Measurements from ENCODE around the gene HEXIM2. TPM values are rescaled to one million over a fixed set of nuclear protein-coding genes. Genes with fewer than 3 reads are reported as not detected.
A peak's percentile ranks its signal among the peaks of the same experiment; 100 is the strongest.

Gene HEXIM2
- total RNA-seq, 1 donor from 2014 or later = 9.0 TPM

- intact Hi-C loops (cut with DNase I) = no loop called here
- ATAC-seq (no peak), DNase-seq (ENCODE audit: missing footprints) (no peak)
Observed at GRCh38 chr17:45137561-45138305, 23.9 kb upstream of the HEXIM2 start.

- intact Hi-C loops (cut with DNase I) = no loop called here
- DNase-seq (ENCODE audit: missing footprints) (no peak), ATAC-seq (no peak)
Observed at GRCh38 chr17:45138911-45139532, 22.7 kb upstream of the HEXIM2 start.

DNA sequence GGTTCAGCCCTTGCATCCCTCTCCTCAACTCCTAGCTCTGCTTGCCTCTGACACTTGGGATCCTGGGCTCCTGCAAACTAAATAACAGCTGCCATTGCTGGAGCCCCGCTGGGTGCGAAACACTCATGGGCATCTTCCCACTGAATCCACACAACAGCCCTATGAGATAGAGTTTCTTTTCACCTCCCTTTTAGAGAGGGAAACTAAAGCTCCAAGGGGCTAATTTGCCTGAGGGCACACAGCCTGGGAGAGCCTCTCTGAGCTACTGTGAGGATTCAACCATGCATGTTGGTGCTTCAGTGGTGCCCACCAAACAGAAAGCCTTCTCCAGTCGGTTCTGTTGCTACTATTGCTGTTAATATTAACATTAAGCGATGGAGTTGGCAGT lies 22.1 kb upstream of the HEXIM2 start:
- intact Hi-C loops (cut with DNase I) = no loop called here
- DNase-seq (ENCODE audit: missing footprints) (no peak), ATAC-seq (no peak)

DNA sequence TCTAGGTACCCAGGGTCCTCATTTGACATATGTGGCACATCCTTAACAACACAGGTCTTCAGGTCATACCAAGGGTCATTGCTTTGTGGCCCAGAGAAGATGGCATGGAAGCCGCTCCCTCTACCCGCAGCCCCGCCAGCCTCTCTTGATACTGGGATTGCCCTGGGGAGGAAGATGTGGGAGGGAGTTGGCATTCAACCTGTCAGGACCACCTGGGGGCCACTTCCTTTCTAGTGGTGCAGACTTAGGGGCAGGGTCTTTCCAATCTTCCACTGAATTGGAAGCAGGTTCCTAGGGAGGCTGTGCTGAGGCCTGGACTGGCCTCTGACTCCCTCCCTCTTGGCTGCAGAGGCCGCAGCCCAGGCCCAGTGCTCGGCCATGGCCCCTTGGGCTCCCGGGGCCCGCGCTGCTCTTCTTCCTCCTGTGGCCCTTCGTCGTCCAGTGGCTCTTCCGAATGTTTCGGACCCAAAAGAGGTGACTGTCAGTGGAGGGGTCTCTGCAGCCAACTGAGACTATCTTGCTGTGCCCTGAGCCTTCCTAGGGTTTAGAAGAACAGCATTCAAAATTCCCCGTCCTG lies 18.5 kb upstream of the HEXIM2 start:
- intact Hi-C loops (cut with DNase I) = loop anchor here (10.0 kb wide), 1 partner anchor 172 kb away; the partner anchor contains the start of gene MAP3K14
- DNase-seq (ENCODE audit: missing footprints) = peak; percentile 37

GRCh38 chr17:45143767-45144198 lies 17.9 kb upstream of the HEXIM2 start:
- ATAC-seq (peak; percentile 44), DNase-seq (ENCODE audit: missing footprints) (peak; percentile 95)
- intact Hi-C loops (cut with DNase I) = loop anchor here (10.0 kb wide), 1 partner anchor 171 kb away; the partner anchor contains the start of gene MAP3K14

More for the DNA sequence above, 18.5 kb upstream of the HEXIM2 start:
- ATAC-seq = no peak

- intact Hi-C loops (cut with DNase I) = loop anchor here (10.0 kb wide), 1 partner anchor 170 kb away; the partner anchor contains the start of gene MAP3K14
- DNase-seq (ENCODE audit: missing footprints) (peak; percentile 86), ATAC-seq (peak; percentile 44)
Observed at GRCh38 chr17:45144199-45145034, 17.3 kb upstream of the HEXIM2 start.

DNA sequence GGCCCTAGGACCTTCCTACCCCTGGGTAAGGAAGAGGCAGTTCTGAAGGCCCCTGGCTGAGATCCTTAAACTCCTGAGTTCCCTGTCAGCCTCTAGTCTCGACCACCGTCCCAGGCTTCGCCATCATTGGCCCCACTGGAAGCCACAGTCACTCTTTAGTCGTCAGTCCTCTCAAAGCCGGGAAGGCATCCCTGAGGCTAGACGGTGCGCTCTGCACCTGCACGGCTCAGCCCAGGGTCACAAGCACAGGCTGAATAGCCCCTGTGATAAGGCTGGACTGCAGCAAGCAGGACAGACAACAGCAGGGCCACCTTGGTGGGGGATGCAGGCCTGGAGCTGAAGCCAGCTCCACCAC lies 16.7 kb upstream of the HEXIM2 start:
- intact Hi-C loops (cut with DNase I) = loop anchor here (10.0 kb wide), 1 partner anchor 170 kb away; the partner anchor contains the start of gene MAP3K14
- DNase-seq (ENCODE audit: missing footprints) (no peak), ATAC-seq (no peak)

GRCh38 chr17:45146166-45146565 lies 15.5 kb upstream of the HEXIM2 start:
- no peak for ATAC-seq
- DNase-seq (ENCODE audit: missing footprints) = no peak
- intact Hi-C loops (cut with DNase I) = loop anchor here (10.0 kb wide), 1 partner anchor 169 kb away; the partner anchor contains the start of gene MAP3K14

DNA sequence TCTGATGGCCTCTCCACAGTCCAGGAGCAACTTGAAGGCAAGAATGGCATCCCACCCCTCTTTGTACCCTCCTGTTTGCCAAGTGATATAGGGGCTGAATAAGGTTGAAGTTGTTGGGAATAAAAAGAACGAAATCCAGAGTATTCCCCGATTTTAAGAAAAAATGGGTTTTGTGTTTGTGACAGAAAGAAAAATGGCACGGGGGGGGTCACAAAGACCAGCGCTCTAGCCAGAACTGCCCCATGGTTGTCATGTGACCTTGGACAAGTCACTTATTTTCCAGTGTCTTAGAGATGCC lies 15.1 kb upstream of the HEXIM2 start:
- DNase-seq (ENCODE audit: missing footprints) (no peak), ATAC-seq (no peak)
- intact Hi-C loops (cut with DNase I) = loop anchor here (10.0 kb wide), 1 partner anchor 168 kb away; the partner anchor contains the start of gene MAP3K14

- ATAC-seq (no peak), DNase-seq (ENCODE audit: missing footprints) (peak; percentile 68)
- intact Hi-C loops (cut with DNase I) = loop anchor here (1.0 to 10.0 kb wide), 2 partner anchors 14 to 168 kb away; partner anchors contain the start of genes HEXIM2 and MAP3K14
Observed at GRCh38 chr17:45146890-45147580, 14.6 kb upstream of the HEXIM2 start.

DNA sequence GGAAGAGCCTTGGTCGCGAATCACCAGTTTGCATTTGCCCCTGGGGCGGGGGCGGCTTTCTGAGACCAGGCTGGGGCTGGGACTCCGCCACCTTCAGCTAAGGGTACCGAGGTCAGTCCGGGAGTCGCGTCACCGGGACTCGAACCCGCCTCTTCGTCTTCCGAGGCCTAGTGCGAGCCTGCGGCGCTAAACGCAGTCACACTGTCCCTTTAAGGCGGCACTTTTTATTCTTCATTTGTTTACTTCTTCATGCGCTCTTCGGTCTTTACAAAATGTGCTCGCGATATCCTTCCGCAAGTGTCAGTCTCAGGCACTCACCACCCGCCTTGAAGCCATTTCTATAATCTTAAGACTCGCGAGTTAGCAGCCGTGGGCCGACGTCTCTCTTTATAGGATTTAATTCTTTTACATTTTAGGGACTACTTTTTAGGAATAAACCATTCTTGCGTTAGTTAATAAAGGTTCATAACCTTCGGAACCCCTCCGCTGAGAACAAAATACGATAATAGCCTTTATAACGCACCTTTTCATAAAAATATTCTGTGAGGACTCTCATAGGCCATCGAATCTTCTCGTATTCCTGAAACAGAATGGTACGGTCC lies 14.0 kb upstream of the HEXIM2 start:
- ATAC-seq = peak; percentile 24
- intact Hi-C loops (cut with DNase I) = loop anchor here (1.0 to 10.0 kb wide), 2 partner anchors 14 to 167 kb away; partner anchors contain the start of genes HEXIM2 and MAP3K14
- peak; percentile 91 for DNase-seq (ENCODE audit: missing footprints)

GRCh38 chr17:45148183-45149036 lies 13.3 kb upstream of the HEXIM2 start, which contains the start of gene HEXIM1:
Gene HEXIM1, plus strand, starts transcription at chr17:45148475. Its CDS starts 716 bp downstream, at chr17:45149191.
- intact Hi-C loops (cut with DNase I) = loop anchor here (10.0 kb wide), 1 partner anchor 166 kb away; the partner anchor contains the start of gene MAP3K14
- ATAC-seq (peak; percentile 80), DNase-seq (ENCODE audit: missing footprints) (peak; percentile 100)

GRCh38 chr17:45149037-45149668 lies 12.5 kb upstream of the HEXIM2 start:
- DNase-seq (ENCODE audit: missing footprints) = peak; percentile 90
- peak; percentile 60 for ATAC-seq
- intact Hi-C loops (cut with DNase I) = loop anchor here (10.0 kb wide), 1 partner anchor 166 kb away; the partner anchor contains the start of gene MAP3K14

DNA sequence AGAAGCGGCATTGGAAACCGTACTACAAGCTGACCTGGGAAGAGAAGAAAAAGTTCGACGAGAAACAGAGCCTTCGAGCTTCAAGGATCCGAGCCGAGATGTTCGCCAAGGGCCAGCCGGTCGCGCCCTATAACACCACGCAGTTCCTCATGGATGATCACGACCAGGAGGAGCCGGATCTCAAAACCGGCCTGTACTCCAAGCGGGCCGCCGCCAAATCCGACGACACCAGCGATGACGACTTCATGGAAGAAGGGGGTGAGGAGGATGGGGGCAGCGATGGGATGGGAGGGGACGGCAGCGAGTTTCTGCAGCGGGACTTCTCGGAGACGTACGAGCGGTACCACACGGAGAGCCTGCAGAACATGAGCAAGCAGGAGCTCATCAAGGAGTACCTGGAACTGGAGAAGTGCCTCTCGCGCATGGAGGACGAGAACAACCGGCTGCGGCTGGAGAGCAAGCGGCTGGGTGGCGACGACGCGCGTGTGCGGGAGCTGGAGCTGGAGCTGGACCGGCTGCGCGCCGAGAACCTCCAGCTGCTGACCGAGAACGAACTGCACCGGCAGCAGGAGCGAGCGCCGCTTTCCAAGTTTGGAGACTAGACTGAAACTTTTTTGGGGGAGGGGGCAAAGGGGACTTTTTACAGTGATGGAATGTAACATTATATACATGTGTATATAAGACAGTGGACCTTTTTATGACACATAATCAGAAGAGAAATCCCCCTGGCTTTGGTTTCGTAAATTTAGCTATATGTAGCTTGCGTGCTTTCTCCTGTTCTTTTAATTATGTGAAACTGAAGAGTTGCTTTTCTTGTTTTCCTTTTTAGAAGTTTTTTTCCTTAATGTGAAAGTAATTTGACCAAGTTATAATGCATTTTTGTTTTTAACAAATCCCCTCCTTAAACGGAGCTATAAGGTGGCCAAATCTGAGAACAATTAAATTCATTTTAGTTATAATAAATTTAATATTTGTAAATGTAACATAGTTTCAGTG lies 11.7 kb upstream of the HEXIM2 start:
- peak; percentile 11 for ATAC-seq
- DNase-seq (ENCODE audit: missing footprints) = peak; percentile 83
- intact Hi-C loops (cut with DNase I) = loop anchor here (10.0 kb wide), 1 partner anchor 165 kb away; the partner anchor contains the start of gene MAP3K14

Data from Right ventricle myocardium inferior (tissue), 1 donor.